LNCAP (cell line): Measurements from ENCODE around the gene PTGFR.

Source experiments
- CTCF ChIP-seq: fragments of 450-650 bp; IDR thresholded peaks from 2 replicates; pipeline ENCODE4 v1.5.1; 2017; ENCODE audit warnings: mild to moderate bottlenecking

The PTGFR gene

DNA sequence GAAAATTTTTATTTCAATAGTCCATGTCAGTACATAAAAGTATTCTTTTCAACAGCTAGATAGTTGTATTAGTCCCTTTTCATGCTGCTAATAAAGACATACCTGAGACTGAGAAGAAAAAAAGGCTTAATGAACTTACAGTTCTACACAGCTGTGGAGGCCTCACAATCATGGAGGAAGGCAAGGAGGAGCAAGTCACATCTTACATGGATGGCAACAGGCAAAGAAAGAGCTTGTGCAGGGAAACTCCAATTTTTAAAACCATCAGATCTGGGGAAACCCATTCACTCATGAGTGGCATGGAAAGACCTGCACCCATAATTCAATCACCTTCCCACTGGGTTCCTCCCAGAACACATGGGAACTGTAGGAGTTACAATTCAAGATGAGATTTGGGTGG is 50.7 kb downstream of the PTGFR start:
- no peak for TF ChIP-seq CTCF

DNA sequence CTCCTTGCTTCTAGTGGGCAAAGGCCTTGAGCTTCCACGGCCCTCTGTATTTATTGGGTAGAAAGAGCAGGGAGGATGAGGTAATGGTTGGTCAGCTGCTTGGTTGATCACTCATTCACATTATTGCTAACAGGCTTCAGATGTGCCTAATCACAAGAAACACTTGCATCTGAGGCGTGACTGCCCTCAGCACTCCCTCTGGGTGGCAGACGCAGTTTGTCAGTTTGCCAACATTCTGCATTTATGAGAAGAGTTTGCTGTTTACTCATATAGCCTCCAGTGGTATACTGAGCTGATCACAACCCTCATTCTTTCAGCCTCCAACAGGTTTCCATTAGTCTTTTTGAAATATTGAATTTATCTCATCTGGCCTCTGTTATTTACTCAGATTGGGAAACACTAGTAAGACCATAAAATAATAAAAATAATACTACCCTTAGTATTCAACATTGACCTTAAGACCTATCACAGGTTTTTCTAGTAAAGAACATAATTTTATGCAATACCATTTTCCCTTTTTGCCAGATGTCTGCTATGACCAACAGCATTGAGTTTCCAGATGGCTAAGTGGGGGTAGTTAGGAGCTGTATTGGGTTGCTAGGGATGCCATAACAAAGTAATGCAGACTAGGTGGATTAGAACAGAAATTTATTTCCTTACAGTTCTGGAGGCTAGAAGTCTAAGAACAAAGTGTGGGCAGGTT is 53.3 kb downstream of the PTGFR start:
- no peak for TF ChIP-seq CTCF

GRCh38 chr1:78547081-78547480 is 56.3 kb downstream of the PTGFR start:
- no peak for TF ChIP-seq CTCF

DNA sequence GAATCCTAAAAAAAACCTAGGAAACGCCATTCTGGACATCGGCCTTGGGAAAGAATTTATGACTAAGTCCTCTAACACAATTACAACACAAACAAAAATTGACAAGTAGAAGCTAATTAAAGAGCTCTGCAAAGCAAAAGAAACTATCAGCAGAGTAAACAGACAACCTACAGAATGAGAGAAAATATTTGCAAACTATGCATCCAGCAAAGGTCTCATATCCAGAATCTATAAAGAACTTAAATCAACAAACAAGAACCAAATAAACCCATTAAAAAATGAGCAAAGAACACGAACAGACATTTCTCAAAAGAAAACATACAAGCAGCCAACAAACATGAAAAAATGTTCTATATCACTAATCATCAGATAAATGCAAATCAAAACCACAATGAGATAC is 58.6 kb downstream of the PTGFR start:
- TF ChIP-seq CTCF, result no peak

DNA sequence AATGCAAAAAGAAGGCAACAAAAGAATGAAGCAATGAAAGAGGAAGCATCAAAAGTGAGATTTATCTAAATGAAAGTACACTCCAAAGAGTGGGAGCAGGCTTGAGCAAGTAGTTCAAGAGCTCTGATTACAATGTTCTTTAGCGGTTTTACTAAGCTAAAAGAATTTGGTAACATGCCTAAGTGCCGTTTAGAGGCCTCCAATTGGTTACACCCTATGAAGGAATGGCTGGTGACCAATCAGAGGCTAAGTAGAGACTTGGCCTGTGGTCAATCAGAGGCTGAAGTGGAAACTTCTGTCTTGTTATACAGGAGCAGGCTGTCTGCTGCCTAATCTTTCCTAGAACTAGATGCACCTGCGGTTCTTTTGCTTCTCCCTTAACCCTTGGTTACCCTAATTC is 59.1 kb downstream of the PTGFR start:
- no peak for TF ChIP-seq CTCF

DNA sequence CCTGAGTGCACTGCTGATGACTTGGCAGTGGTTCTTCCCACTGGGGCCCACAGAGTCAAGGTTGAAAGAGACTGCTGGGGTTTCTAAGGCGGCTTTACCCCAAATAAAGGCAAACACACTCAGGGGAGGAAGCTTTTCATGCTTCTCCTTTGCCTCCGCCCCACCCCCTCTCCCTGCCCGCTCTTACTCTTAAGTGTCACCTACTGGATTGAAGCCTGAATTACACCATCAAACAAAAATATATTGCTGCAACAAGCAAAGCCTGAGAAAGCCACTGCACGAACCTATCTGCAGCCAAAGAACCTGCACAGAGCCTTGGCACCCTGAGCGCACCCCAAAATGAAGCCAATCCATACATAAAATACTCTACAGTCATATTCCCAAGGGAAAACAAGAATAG is 63.1 kb downstream of the PTGFR start:
- no peak for TF ChIP-seq CTCF

DNA sequence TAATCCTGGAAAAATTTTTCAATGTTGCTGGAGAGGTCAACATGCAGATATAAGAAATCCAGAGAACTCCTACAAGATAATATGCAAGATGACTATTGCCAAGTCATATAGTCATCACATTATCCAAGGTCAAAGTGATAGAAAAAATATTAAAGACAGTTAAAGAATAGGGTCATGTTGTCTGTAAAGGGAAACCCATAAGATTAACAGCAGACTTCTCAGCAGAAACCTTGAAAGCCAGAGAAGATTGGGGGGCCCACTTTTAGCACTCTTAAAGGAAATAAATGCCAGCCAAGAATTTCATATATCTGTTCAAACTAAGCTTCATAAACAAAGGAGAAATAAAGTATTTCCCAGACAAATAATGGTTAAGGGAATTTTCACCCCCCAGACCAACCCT is 64.1 kb downstream of the PTGFR start:
- no peak for TF ChIP-seq CTCF

GRCh38 chr1:78559680-78560079 is 68.9 kb downstream of the PTGFR start:
- TF ChIP-seq CTCF, result no peak
